Measurements from ENCODE around the gene HSD17B1. TPM values are rescaled to one million over a fixed set of nuclear protein-coding genes. Genes with fewer than 3 reads are reported as not detected.
A peak's percentile ranks its signal among the peaks of the same experiment; 100 is the strongest.
"Not testable (repeated sequence)": the region's sequence is repeated elsewhere in the genome, so short reads cannot be mapped to it uniquely, and the experiment has no call there.

HSD17B1 gene
- total RNA-seq, 2 donors from 2014 or later: 1.3 to 1.8 TPM

DNA sequence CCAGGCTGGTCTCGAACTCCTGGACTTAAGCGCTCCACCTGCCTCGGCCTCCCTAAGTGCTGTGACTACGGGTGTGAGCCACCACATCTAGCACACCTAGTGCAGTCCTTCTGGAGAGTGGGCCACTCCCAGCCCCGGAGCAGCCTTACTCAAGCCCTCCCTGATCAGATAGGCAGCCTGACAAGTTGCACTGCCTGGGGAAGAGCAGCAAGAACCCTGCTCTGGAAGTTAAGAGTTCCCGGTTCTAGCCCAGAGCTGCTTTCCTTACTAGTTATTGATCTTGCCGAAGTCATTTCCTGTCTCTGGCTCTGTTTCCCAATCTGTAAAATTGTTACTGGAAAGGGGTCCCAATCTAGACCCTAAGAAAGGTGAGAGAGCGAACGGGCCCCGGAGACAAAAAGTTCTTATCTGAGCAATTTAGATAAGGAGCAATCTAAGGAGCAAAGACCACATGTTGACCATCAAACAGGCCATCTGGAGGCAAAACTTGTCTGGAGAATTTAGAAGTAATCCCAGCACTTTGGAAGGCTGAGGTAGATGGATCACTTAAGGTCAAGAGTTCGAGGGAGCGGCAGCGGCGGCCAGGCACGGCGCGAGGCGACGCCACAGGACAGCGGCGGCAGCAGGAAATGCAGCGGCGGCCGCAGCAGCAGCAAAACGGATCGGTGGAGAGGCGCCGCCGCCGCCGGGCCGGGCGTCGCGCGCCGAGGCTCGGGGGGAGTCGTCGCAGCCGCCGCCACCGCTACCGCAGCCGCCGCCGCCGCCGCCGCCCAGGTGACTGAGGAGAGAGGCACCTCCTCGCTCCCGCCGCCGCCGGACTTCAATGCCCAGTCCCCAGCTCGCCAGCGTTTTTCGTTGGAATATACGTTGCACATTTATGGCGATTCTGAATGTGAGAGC lies 21.0 kb upstream of the HSD17B1 start:
- peak; percentile 68 to 76 for DNase-seq
- Mint-ChIP-seq H3K9me3 (no peaks in the 10 kb centered on the region), H3K27me3 (ENCODE audit: low read depth) (no peaks in the 10 kb centered on the region), H3K4me3 (peak overlapping the region; percentile 83), H3K4me1 (ENCODE audit: low read depth) (peaks cover 45% of the 10 kb centered on the region), H3K27ac (peak overlapping the region; percentile 10), H3K36me3 (ENCODE audit: insufficient read depth in 2 of 2) (no peaks in the 10 kb centered on the region)
- ATAC-seq (replicated peaks in 1 of 2): peak; percentile 35 to 37

DNA sequence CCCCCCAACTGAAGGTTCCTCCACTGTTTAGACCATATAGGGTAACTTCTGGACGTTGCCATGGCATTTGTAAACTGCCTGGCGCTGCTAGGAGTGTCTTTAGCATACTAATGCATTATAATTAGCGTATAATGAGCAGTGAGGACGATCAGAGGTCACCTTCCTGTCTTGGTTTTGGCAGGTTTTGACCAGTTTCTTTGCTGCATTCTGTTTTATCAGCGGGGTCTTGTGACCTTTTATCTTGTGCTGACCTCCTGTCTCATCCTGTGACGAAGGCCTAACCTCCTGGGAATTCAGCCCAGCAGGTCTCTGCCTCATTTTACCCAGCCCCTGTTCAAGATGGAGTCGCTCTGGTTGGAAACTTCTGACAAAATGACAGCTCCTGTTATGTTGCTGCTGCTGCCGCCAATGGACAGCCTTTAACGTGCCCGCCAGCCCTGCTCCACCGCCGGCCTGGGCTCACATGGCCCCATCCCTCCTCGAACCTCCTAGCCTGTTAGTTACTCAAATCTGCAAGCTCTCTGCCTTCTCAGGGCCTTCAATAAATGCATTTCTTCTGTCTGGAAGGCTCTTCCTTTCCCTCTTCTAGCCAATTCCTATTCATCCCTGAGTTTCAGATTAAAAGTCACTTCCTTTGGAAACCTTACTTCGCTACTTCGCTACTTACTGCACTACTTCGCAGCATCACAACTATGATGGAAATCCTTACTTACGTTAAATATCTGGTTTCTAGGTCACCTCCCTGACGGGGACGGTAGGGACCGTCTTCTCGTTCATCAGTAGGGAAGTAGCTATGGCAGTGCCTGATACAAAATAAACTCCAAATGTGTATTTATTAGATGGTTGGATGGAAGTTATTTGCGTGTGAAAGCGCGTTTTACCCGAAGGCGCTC lies 17.3 kb upstream of the HSD17B1 start:
- peaks cover 0 to 7% of the 10 kb centered on the region in 2 donors for H3K36me3 Mint-ChIP-seq (ENCODE audit: insufficient read depth in 2 of 2)
- no peaks in the 10 kb centered on the region for H3K27me3 Mint-ChIP-seq (ENCODE audit: low read depth)
- ATAC-seq (replicated peaks in 1 of 2) (no peak), DNase-seq (no peak)
- H3K4me3 Mint-ChIP-seq: peak overlapping the region; percentile 88 to 93
- H3K27ac Mint-ChIP-seq: peak overlapping the region; percentile 78
- H3K4me1 Mint-ChIP-seq (ENCODE audit: low read depth): peaks cover 50% of the 10 kb centered on the region
- no peaks in the 10 kb centered on the region for H3K9me3 Mint-ChIP-seq

DNA sequence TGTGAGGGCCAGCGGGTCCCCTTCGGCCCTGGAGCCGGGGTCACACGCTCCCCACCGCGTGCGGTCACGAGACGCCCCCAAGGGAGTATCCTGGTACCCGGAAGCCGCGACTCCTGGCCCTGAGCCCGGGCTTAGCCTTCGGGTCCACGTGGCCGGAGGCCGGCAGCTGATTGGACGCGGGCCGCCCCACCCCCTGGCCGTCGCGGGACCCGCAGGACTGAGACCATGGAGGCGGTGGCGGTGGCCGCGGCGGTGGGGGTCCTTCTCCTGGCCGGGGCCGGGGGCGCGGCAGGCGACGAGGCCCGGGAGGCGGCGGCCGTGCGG lies 16.7 kb upstream of the HSD17B1 start, which contains the start of gene NAGLU:
NAGLU (plus strand) TSS at position 194 of the 324 bp plus-strand sequence; CDS start at position 226, 32 bp downstream.
- H3K27ac Mint-ChIP-seq: peak within 1 kb of the TSS; percentile 78
- peaks cover 0 to 7% of the 10 kb centered on the region in 2 donors for H3K36me3 Mint-ChIP-seq (ENCODE audit: insufficient read depth in 2 of 2)
- H3K9me3 Mint-ChIP-seq: no peaks in the 10 kb centered on the region
- H3K4me3 Mint-ChIP-seq: peak within 1 kb of the TSS; percentile 89 to 93
- DNase-seq (peak; percentile 92 to 94), ATAC-seq (replicated peaks in 1 of 2) (peak; percentile 94)
- no peaks in the 10 kb centered on the region for H3K27me3 Mint-ChIP-seq (ENCODE audit: low read depth)
- peaks cover 50% of the 10 kb centered on the region for H3K4me1 Mint-ChIP-seq (ENCODE audit: low read depth)

DNA sequence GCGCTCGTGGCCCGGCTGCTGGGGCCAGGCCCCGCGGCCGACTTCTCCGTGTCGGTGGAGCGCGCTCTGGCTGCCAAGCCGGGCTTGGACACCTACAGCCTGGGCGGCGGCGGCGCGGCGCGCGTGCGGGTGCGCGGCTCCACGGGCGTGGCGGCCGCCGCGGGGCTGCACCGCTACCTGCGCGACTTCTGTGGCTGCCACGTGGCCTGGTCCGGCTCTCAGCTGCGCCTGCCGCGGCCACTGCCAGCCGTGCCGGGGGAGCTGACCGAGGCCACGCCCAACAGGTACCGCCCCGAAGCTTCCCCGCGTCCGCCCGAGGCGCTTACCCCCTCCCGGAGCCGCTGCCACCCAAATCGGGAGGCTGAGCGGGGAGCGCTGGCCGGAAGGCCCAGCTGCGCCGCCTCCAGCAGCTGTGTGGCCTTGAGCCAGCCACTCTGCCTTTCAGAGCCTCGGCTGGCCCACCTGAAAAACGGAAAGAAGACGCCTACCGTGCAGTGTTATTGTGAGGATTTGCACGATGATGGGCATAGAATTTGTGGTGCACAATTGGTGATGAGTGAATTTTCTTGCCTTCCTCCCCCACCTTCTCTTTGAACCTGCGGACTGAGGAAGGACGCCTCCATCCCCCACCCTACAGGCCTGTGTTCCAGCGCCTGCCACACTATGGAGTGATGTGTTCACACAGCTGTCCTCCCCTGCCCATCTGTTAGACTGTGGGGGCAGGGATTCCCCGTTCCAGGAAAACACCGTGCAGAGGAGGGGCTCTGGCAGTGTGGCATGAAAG lies 16.2 kb upstream of the HSD17B1 start:
- no peaks in the 10 kb centered on the region for H3K9me3 Mint-ChIP-seq
- H3K27ac Mint-ChIP-seq: no peak overlapping the region
- peak overlapping the region; percentile 89 to 92 for H3K4me3 Mint-ChIP-seq
- peaks cover 0 to 7% of the 10 kb centered on the region in 2 donors for H3K36me3 Mint-ChIP-seq (ENCODE audit: insufficient read depth in 2 of 2)
- peak; percentile 83 to 87 for DNase-seq
- no peaks in the 10 kb centered on the region for H3K27me3 Mint-ChIP-seq (ENCODE audit: low read depth)
- ATAC-seq (replicated peaks in 1 of 2): peak; percentile 80 to 81
- peaks cover 50% of the 10 kb centered on the region for H3K4me1 Mint-ChIP-seq (ENCODE audit: low read depth)

DNA sequence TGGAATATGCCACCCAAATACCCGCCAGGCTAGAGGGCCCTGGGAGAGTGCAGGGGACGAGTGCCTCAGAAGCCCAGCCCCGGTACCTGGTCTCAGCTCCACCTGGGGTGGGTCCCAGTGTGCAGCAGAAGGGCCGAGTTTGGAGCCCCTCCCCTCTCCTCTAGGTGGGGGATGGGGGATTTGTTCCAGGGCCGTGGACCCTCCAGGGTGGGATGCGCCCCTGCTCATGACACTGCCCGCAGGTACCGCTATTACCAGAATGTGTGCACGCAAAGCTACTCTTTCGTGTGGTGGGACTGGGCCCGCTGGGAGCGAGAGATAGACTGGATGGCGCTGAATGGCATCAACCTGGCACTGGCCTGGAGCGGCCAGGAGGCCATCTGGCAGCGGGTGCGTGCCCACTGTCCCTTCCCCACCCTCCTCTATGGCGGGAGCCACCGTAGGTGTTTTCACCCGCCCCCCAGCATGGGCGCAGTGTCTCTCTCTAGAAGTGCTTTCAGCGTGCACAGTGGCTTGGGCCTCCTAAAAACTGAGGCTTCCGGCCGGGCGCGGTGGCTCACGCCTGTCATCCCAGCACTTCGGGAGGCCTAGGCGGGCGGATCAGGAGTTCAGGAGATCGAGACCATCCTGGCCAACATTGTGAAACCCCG lies 15.4 kb upstream of the HSD17B1 start:
- Mint-ChIP-seq H3K27ac (no peak overlapping the region), H3K9me3 (no peaks in the 10 kb centered on the region), H3K36me3 (ENCODE audit: insufficient read depth in 2 of 2) (peaks cover 0 to 7% of the 10 kb centered on the region in 2 donors), H3K4me1 (ENCODE audit: low read depth) (peaks cover 47% of the 10 kb centered on the region), H3K27me3 (ENCODE audit: low read depth) (no peaks in the 10 kb centered on the region), H3K4me3 (peak overlapping the region; percentile 89 to 92)
- ATAC-seq (replicated peaks in 1 of 2) (no peak), DNase-seq (no peak)

DNA sequence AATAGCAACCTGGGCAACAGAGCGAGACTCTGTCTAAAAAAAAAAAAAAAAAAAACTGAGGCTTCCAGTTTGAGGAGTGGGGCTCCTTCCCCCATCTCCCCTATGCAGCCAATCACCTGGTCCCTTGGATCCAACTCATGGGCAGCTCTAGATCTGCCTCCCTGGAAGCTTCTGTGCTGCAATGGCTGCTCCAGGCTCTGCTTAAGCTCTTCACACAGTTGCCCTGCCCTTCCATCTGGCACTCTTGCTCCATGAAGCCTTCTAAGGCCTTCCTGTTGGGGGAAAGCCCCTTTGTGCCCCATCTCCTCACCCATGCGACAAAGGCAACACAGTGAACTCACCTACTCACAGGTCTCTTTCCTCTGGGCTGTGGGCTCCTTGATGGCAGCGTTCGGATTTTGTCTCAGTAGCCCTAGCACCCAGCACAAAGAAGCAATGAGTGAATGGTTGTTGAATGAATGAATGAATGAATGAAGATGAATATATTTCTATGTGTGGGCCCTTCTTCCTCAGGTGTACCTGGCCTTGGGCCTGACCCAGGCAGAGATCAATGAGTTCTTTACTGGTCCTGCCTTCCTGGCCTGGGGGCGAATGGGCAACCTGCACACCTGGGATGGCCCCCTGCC lies 14.8 kb upstream of the HSD17B1 start:
- H3K36me3 Mint-ChIP-seq (ENCODE audit: insufficient read depth in 2 of 2): peaks cover 0 to 7% of the 10 kb centered on the region in 2 donors

DNA sequence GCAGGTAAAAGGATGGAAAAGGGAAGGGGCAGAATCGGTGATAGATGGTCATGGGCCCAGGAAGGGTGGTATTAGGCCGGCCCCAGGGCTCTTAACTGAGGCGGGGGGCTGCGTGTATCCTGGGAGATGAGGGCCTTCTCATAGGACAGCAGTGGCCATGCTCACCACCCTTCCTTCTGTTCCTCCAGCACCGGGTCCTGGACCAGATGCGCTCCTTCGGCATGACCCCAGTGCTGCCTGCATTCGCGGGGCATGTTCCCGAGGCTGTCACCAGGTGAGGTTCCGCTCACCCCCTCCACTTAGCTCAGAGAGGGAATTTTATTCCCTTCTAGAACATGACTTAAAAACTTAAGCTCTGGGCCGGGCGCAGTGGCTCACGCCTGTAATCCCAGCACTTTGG lies 14.2 kb upstream of the HSD17B1 start:
- Mint-ChIP-seq H3K36me3 (ENCODE audit: insufficient read depth in 2 of 2) (peaks cover 0 to 7% of the 10 kb centered on the region in 2 donors), H3K27ac (no peak overlapping the region), H3K4me3 (peak overlapping the region in 1 of 2 donors; percentile 44), H3K27me3 (ENCODE audit: low read depth) (no peaks in the 10 kb centered on the region), H3K9me3 (no peaks in the 10 kb centered on the region), H3K4me1 (ENCODE audit: low read depth) (peaks cover 47% of the 10 kb centered on the region)
- DNase-seq (no peak), ATAC-seq (replicated peaks in 1 of 2) (no peak)

More for the DNA sequence above, 14.8 kb upstream of the HSD17B1 start:
- ATAC-seq (replicated peaks in 1 of 2) (no peak), DNase-seq (no peak)
- Mint-ChIP-seq H3K27ac (no peak overlapping the region), H3K9me3 (no peaks in the 10 kb centered on the region), H3K4me3 (peak overlapping the region; percentile 44 to 65), H3K4me1 (ENCODE audit: low read depth) (peaks cover 47% of the 10 kb centered on the region), H3K27me3 (ENCODE audit: low read depth) (no peaks in the 10 kb centered on the region)

DNA sequence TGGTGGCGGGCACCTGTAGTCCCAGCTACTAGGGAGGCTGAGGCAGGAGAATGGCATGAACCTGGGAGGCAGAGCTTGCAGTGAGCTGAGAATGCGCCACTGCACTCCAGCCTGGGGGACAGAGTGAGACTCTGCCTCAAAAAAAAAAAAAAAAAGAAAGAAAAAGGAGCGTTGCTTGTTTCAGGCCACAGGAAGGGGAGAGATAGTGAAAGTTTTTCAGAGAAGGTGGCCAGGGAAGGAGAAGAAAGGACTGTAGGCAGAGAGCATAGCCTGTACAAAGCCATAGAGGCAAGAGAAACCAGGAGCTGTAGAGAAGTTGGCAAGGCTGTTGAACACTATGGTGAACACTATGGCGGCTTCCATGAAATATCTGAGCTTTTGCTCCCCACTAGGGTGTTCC lies 12.2 kb upstream of the HSD17B1 start:
- DNase-seq; H3K9me3 Mint-ChIP-seq; ATAC-seq (replicated peaks in 1 of 2); H3K36me3 Mint-ChIP-seq (ENCODE audit: insufficient read depth in 2 of 2); H3K27ac Mint-ChIP-seq; H3K27me3 Mint-ChIP-seq (ENCODE audit: low read depth): not testable (repeated sequence)
- peak overlapping the region in 1 of 2 donors; percentile 35 for H3K4me3 Mint-ChIP-seq
- peaks cover 43% of the 10 kb centered on the region for H3K4me1 Mint-ChIP-seq (ENCODE audit: low read depth)

DNA sequence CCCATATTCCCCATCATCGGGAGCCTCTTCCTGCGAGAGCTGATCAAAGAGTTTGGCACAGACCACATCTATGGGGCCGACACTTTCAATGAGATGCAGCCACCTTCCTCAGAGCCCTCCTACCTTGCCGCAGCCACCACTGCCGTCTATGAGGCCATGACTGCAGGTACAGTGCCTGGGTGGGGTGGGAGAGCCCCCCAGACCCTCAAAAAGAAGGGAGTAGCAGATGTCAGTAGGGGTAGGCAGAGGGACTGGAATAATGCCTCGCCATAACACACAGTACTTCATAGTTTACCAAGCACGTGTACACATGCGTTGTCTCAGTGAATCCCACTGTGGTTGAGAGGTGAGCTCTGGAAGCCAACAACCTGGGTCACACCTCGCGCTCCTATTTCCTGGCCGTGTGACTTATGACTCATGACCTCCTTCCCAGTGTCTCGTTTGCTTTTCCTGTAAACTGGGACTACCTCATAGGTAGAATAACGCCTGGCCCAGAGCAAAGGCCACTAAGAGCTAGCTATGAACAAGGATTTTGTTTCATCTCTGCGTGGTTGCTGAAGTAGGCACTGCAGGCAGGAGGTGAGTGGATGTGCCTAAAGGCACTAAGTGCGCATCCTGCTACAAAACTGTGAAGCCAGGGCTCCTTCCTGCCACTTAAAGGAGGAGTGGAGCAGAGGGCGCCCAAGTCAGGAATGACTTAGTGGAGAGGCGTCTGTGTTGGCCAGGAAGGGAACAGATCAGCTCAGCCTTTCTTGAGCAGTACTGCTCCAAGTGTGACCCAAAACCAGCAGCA lies 11.5 kb upstream of the HSD17B1 start:
- H3K9me3 Mint-ChIP-seq: no peaks in the 10 kb centered on the region
- peak overlapping the region in 1 of 2 donors; percentile 35 for H3K4me3 Mint-ChIP-seq
- H3K27me3 Mint-ChIP-seq (ENCODE audit: low read depth): no peaks in the 10 kb centered on the region
- DNase-seq (no peak), ATAC-seq (replicated peaks in 1 of 2) (peak; percentile 24 to 25)
- H3K36me3 Mint-ChIP-seq (ENCODE audit: insufficient read depth in 2 of 2): peaks cover 0 to 7% of the 10 kb centered on the region in 2 donors
- no peak overlapping the region for H3K27ac Mint-ChIP-seq
- H3K4me1 Mint-ChIP-seq (ENCODE audit: low read depth): peaks cover 39% of the 10 kb centered on the region

DNA sequence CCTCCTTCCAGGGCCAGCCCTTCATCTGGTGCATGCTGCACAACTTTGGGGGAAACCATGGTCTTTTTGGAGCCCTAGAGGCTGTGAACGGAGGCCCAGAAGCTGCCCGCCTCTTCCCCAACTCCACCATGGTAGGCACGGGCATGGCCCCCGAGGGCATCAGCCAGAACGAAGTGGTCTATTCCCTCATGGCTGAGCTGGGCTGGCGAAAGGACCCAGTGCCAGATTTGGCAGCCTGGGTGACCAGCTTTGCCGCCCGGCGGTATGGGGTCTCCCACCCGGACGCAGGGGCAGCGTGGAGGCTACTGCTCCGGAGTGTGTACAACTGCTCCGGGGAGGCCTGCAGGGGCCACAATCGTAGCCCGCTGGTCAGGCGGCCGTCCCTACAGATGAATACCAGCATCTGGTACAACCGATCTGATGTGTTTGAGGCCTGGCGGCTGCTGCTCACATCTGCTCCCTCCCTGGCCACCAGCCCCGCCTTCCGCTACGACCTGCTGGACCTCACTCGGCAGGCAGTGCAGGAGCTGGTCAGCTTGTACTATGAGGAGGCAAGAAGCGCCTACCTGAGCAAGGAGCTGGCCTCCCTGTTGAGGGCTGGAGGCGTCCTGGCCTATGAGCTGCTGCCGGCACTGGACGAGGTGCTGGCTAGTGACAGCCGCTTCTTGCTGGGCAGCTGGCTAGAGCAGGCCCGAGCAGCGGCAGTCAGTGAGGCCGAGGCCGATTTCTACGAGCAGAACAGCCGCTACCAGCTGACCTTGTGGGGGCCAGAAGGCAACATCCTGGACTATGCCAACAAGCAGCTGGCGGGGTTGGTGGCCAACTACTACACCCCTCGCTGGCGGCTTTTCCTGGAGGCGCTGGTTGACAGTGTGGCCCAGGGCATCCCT lies 9.3 kb upstream of the HSD17B1 start:
- no peak overlapping the region for H3K27ac Mint-ChIP-seq

More for the DNA sequence above, 9.3 kb upstream of the HSD17B1 start:
- H3K4me3 Mint-ChIP-seq: no peak overlapping the region
- peaks cover 24% of the 10 kb centered on the region for H3K4me1 Mint-ChIP-seq (ENCODE audit: low read depth)
- DNase-seq (no peak), ATAC-seq (replicated peaks in 1 of 2) (no peak)
- no peaks in the 10 kb centered on the region for H3K27me3 Mint-ChIP-seq (ENCODE audit: low read depth)
- peaks cover 0 to 7% of the 10 kb centered on the region in 2 donors for H3K36me3 Mint-ChIP-seq (ENCODE audit: insufficient read depth in 2 of 2)
- H3K9me3 Mint-ChIP-seq: no peaks in the 10 kb centered on the region
